SK-N-SH (cell line): ENCODE results near the gene TENT5D. TPM values are rescaled to one million over a fixed set of nuclear protein-coding genes. Genes with fewer than 3 reads are reported as not detected.

Source experiments
- CTCF ChIA-PET: fragments of 300-600, 350-600 bp; formaldehyde crosslinking; extraction: SDS; loops from one replicate; lab custom pipeline; 2021; lab: Yijun Ruan, JAX
- POLR2A ChIA-PET: fragments of 350-600 bp; sonication (Branson Sonifier 250); formaldehyde crosslinking; extraction: SDS; loops from one replicate; lab custom pipeline; 2020; ENCODE audit warnings: antibody characterized with exemption, inconsistent platforms; lab: Yijun Ruan, JAX
- DNase-seq: peaks from one replicate; pipeline ENCODE4 v3.0.0; 2012
- H2AFZ ChIP-seq: fragments of 200-600 bp; sonication (generic); 2 replicates; pipeline ENCODE4 v1.8.1; 2016; ENCODE audit warnings: antibody characterized with exemption, mild to moderate bottlenecking, low read depth
- H3F3A ChIP-seq: fragments of 200-600 bp; sonication (generic); replicated peaks from 2 replicates; pipeline ENCODE3; 2016; ENCODE audit warnings: antibody characterized with exemption, mild to moderate bottlenecking; ENCODE audit not compliant: insufficient read depth
- H3K27ac ChIP-seq, 2 experiments: fragments of 200-500 bp in 1 of 2; fragments of 200-600 bp in 1 of 2; sonication (Bioruptor generic) in 1 of 2; sonication (generic), shearing (Covaris generic) in 1 of 2; 2 replicates each; pipeline versions ENCODE4 v1.5.1 to v1.6.1; 2014 to 2016; ENCODE audit warnings: low read depth in 2 of 2, inconsistent platforms in 1 of 2, low read length in 1 of 2, mild to moderate bottlenecking in 1 of 2, mixed read lengths in 1 of 2
- H3K27me3 ChIP-seq: fragments of 200-600 bp; sonication (generic), shearing (Covaris generic); 2 replicates; pipeline ENCODE4 v1.6.1; 2016; ENCODE audit warnings: mixed run types; ENCODE audit not compliant: insufficient read depth
- H3K36me3 ChIP-seq, 2 experiments: fragments of 200-500 bp in 1 of 2; fragments of 200-600 bp in 1 of 2; sonication (Bioruptor generic) in 1 of 2; sonication (generic) in 1 of 2; replicated peaks in 1 of 2; 2 replicates each; pipeline versions ENCODE3 to v1.5.1; 2014 to 2016; ENCODE audit warnings: low read length in 1 of 2, mild to moderate bottlenecking in 1 of 2; ENCODE audit not compliant: insufficient read depth in 2 of 2, control insufficient read depth in 1 of 2
- H3K4me1 ChIP-seq, 2 experiments: fragments of 200-500 bp in 1 of 2; fragments of 200-600 bp in 1 of 2; sonication (Bioruptor generic) in 1 of 2; sonication (generic), shearing (Covaris generic) in 1 of 2; 2 replicates each; pipeline versions ENCODE4 v1.5.1 to v1.6.1; 2014 to 2016; ENCODE audit warnings: low read depth in 1 of 2, low read length in 1 of 2, mixed run types in 1 of 2; ENCODE audit not compliant: insufficient read depth in 2 of 2, control insufficient read depth in 1 of 2
- H3K4me2 ChIP-seq: fragments of 200-600 bp; sonication (generic), shearing (Covaris generic); 2 replicates; pipeline ENCODE4 v1.6.1; 2017; ENCODE audit warnings: mixed run types
- H3K4me3 ChIP-seq, 2 experiments: fragments of 200-500 bp in 1 of 2; fragments of 200-600 bp in 1 of 2; sonication (Bioruptor generic) in 1 of 2; sonication (generic), shearing (Covaris generic) in 1 of 2; 2 replicates each; pipeline versions ENCODE4 v1.5.1 to v1.8.1; 2014 to 2016; ENCODE audit warnings: low read depth in 2 of 2, inconsistent platforms in 1 of 2, low read length in 1 of 2, mild to moderate bottlenecking in 1 of 2, mixed read lengths in 1 of 2, moderate library complexity in 1 of 2
- H3K79me2 ChIP-seq: fragments of 200-600 bp; sonication (generic); 2 replicates; pipeline ENCODE4 v1.8.1; 2017; ENCODE audit warnings: mild to moderate bottlenecking; ENCODE audit not compliant: insufficient read depth
- H3K9ac ChIP-seq: fragments of 200-600 bp; sonication (generic); 2 replicates; pipeline ENCODE4 v1.6.1; 2017; ENCODE audit warnings: mixed run types
- H3K9me2 ChIP-seq: fragments of 200-600 bp; sonication (generic); 2 replicates; pipeline ENCODE4 v1.6.1; 2017; ENCODE audit warnings: mixed run types
- H3K9me3 ChIP-seq: fragments of 200-600 bp; sonication (generic); 2 replicates; pipeline ENCODE4 v1.6.1; 2017; ENCODE audit warnings: mixed run types, mild to moderate bottlenecking, moderate library complexity
- H4K20me1 ChIP-seq: fragments of 200-600 bp; sonication (generic); 2 replicates; pipeline ENCODE4 v1.6.1; 2017; ENCODE audit warnings: mild to moderate bottlenecking, mixed run types; ENCODE audit not compliant: insufficient read depth
- CHD2 ChIP-seq: fragments of 150-350 bp; IDR thresholded peaks from 2 replicates; pipeline ENCODE4 v1.6.1; 2018; ENCODE audit warnings: low read length; ENCODE audit not compliant: partially characterized antibody
- ELF1 ChIP-seq: IDR thresholded peaks from 2 replicates; pipeline ENCODE4 v1.4.0; 2012
- EP300 ChIP-seq, 2 experiments: IDR thresholded peaks; 2 replicates each; pipeline versions ENCODE4 v1.4.0 to v1.6.1; 2012; ENCODE audit warnings: borderline replicate concordance in 1 of 2, low read depth in 1 of 2, low read length in 1 of 2
- EZH2phosphoT487 ChIP-seq: fragments of 200-600 bp; sonication (generic); IDR thresholded peaks from 2 replicates; pipeline ENCODE4 v1.6.1; 2017; ENCODE audit warnings: low read depth, mixed run types, mild to moderate bottlenecking, antibody characterized with exemption, moderate library complexity, borderline replicate concordance
- FOSL2 ChIP-seq: IDR thresholded peaks from 2 replicates; pipeline ENCODE4 v1.4.0; 2012; ENCODE audit warnings: low read depth, mild to moderate bottlenecking, moderate library complexity, borderline replicate concordance
- FOXJ3 ChIP-seq: sonication (generic); formaldehyde crosslinking; IDR thresholded peaks from 2 replicates; pipeline ENCODE4 v1.5.1; 2020; ENCODE audit warnings: mild to moderate bottlenecking, missing genetic modification reagents
- GATA2 ChIP-seq: sonication (generic); formaldehyde crosslinking; IDR thresholded peaks from 2 replicates; pipeline ENCODE4 v1.5.0; 2020; ENCODE audit warnings: mild to moderate bottlenecking, missing genetic modification reagents
- MEF2A ChIP-seq: IDR thresholded peaks from 2 replicates; pipeline ENCODE4 v1.4.0; 2012; ENCODE audit warnings: low read depth, borderline replicate concordance
- MXI1 ChIP-seq: IDR thresholded peaks from 2 replicates; pipeline ENCODE4 v1.6.1; 2012; ENCODE audit warnings: mild to moderate bottlenecking, low read depth, low read length, improper control_type of control experiment
- POLR2AphosphoS5 ChIP-seq: IDR thresholded peaks from 2 replicates; pipeline ENCODE4 v1.6.1; 2012; ENCODE audit warnings: low read depth, low read length
- RAD21 ChIP-seq: IDR thresholded peaks from 2 replicates; pipeline ENCODE4 v1.6.1; 2012; ENCODE audit warnings: mild to moderate bottlenecking, low read length
- RCOR1 ChIP-seq: fragments of 150-350 bp; IDR thresholded peaks from 2 replicates; pipeline ENCODE4 v1.6.1; 2017; ENCODE audit warnings: antibody characterized with exemption, low read length
- RXRA ChIP-seq: IDR thresholded peaks from 2 replicates; pipeline ENCODE4 v1.4.0; 2012; ENCODE audit warnings: low read depth, mild to moderate bottlenecking, borderline replicate concordance
- SMC3 ChIP-seq: IDR thresholded peaks from 2 replicates; pipeline ENCODE4 v1.6.1; 2012; ENCODE audit warnings: low read depth, low read length, improper control_type of control experiment
- TAF1 ChIP-seq: IDR thresholded peaks from 2 replicates; pipeline ENCODE4 v1.6.1; 2012; ENCODE audit warnings: low read depth, mild to moderate bottlenecking, low read length, moderate library complexity, borderline replicate concordance
- TCF12 ChIP-seq: IDR thresholded peaks from 2 replicates; pipeline ENCODE4 v1.4.0; 2012
- polyA plus RNA-seq, 3 experiments: library from polyadenylated mRNA; depleted of rRNA; stranded (reverse); fragments of >200 nt; gene quantifications; 2 replicates each; pipeline ENCODE4 v1.2.3, GENCODE V29; 2012
- TF ChIP-seq, protein P1 (sequence below): IDR thresholded peaks from 2 replicates; pipeline ENCODE4 v1.6.1; 2012; ENCODE audit warnings: mild to moderate bottlenecking, low read depth, low read length, moderate library complexity
- TF ChIP-seq, protein P2 (sequence below): fragments of 200-600 bp; sonication (generic); IDR thresholded peaks from 2 replicates; pipeline ENCODE4 v1.6.1; 2017; ENCODE audit warnings: antibody characterized with exemption, mild to moderate bottlenecking, moderate library complexity
- TF ChIP-seq, protein P3 (sequence below): IDR thresholded peaks from 2 replicates; pipeline ENCODE4; 2012
- TF ChIP-seq, protein P4 (sequence below): fragments of 150-350 bp; IDR thresholded peaks from 2 replicates; pipeline ENCODE4 v1.6.1; 2016; ENCODE audit warnings: mild to moderate bottlenecking, low read depth, low read length

The TENT5D gene
- polyA plus RNA-seq, 1 of the 3 experiments (the other 2 are of a cell fraction): not detected

DNA sequence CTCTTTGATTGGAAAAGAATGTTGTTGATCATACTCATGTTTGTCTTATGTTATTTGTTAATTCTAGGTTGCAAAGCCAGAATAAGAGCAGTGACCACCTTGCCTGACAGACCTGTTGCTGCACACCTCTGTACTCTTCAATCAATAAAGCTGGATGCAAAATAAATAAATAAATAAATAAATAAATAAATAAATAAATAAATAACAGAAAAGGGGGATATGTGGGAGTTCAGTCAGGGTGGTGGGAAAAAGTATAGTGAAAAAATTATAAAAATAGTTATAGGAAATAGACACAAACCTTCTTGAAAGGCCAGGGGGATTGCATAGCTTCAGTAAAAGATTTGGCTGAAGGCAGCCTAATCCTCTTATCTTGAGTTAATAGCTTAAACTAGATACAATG is 51.3 kb downstream of the TENT5D start:
- H3K27ac ChIP-seq: no peak overlapping the region

More for the DNA sequence above, 51.3 kb downstream of the TENT5D start:
- ChIA-PET POLR2A (no interaction called here), CTCF (no interaction called here)
- Histone ChIP-seq H3K4me3 (no peak overlapping the region), H3K9me2 (no peaks in the 10 kb centered on the region), H3K9ac (no peak overlapping the region), H3K27me3 (no peaks in the 10 kb centered on the region), H4K20me1 (no peaks in the 10 kb centered on the region), H3K4me2 (no peak overlapping the region), H3K36me3 (no peaks in the 10 kb centered on the region), H3K79me2 (no peaks in the 10 kb centered on the region), H3K9me3 (no peaks in the 10 kb centered on the region), H2AFZ (no peak overlapping the region), H3F3A (no peaks in the 10 kb centered on the region), H3K4me1 (no peaks in the 10 kb centered on the region)
- DNase-seq: no peak
- TF ChIP-seq, protein P1, sequence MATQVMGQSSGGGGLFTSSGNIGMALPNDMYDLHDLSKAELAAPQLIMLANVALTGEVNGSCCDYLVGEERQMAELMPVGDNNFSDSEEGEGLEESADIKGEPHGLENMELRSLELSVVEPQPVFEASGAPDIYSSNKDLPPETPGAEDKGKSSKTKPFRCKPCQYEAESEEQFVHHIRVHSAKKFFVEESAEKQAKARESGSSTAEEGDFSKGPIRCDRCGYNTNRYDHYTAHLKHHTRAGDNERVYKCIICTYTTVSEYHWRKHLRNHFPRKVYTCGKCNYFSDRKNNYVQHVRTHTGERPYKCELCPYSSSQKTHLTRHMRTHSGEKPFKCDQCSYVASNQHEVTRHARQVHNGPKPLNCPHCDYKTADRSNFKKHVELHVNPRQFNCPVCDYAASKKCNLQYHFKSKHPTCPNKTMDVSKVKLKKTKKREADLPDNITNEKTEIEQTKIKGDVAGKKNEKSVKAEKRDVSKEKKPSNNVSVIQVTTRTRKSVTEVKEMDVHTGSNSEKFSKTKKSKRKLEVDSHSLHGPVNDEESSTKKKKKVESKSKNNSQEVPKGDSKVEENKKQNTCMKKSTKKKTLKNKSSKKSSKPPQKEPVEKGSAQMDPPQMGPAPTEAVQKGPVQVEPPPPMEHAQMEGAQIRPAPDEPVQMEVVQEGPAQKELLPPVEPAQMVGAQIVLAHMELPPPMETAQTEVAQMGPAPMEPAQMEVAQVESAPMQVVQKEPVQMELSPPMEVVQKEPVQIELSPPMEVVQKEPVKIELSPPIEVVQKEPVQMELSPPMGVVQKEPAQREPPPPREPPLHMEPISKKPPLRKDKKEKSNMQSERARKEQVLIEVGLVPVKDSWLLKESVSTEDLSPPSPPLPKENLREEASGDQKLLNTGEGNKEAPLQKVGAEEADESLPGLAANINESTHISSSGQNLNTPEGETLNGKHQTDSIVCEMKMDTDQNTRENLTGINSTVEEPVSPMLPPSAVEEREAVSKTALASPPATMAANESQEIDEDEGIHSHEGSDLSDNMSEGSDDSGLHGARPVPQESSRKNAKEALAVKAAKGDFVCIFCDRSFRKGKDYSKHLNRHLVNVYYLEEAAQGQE: no peak
- no peak for TF ChIP-seq TAF1
- TF ChIP-seq ELF1: no peak
- TF ChIP-seq SMC3: no peak
- TF ChIP-seq, protein P2, sequence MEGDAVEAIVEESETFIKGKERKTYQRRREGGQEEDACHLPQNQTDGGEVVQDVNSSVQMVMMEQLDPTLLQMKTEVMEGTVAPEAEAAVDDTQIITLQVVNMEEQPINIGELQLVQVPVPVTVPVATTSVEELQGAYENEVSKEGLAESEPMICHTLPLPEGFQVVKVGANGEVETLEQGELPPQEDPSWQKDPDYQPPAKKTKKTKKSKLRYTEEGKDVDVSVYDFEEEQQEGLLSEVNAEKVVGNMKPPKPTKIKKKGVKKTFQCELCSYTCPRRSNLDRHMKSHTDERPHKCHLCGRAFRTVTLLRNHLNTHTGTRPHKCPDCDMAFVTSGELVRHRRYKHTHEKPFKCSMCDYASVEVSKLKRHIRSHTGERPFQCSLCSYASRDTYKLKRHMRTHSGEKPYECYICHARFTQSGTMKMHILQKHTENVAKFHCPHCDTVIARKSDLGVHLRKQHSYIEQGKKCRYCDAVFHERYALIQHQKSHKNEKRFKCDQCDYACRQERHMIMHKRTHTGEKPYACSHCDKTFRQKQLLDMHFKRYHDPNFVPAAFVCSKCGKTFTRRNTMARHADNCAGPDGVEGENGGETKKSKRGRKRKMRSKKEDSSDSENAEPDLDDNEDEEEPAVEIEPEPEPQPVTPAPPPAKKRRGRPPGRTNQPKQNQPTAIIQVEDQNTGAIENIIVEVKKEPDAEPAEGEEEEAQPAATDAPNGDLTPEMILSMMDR: no peak
- TF ChIP-seq FOSL2: no peak
- no peak for TF ChIP-seq EZH2phosphoT487
- no peak for TF ChIP-seq GATA2 (CRISPR knock-in tag)
- TF ChIP-seq, protein P3, sequence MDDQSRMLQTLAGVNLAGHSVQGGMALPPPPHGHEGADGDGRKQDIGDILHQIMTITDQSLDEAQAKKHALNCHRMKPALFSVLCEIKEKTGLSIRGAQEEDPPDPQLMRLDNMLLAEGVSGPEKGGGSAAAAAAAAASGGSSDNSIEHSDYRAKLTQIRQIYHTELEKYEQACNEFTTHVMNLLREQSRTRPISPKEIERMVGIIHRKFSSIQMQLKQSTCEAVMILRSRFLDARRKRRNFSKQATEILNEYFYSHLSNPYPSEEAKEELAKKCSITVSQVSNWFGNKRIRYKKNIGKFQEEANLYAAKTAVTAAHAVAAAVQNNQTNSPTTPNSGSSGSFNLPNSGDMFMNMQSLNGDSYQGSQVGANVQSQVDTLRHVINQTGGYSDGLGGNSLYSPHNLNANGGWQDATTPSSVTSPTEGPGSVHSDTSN: no peak
- TF ChIP-seq MEF2A: no peak
- TF ChIP-seq EP300 (IDR thresholded peaks at IDR 0.05; ENCODE audit: borderline replicate concordance in 1 of 2, low read depth in 1 of 2, low read length in 1 of 2): no peak
- TF ChIP-seq CHD2: no peak
- TF ChIP-seq RCOR1: no peak
- TF ChIP-seq POLR2AphosphoS5: no peak
- TF ChIP-seq, protein P4, sequence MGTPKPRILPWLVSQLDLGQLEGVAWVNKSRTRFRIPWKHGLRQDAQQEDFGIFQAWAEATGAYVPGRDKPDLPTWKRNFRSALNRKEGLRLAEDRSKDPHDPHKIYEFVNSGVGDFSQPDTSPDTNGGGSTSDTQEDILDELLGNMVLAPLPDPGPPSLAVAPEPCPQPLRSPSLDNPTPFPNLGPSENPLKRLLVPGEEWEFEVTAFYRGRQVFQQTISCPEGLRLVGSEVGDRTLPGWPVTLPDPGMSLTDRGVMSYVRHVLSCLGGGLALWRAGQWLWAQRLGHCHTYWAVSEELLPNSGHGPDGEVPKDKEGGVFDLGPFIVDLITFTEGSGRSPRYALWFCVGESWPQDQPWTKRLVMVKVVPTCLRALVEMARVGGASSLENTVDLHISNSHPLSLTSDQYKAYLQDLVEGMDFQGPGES: no peak
- no peak for TF ChIP-seq FOXJ3 (CRISPR knock-in tag)
- no peak for TF ChIP-seq RXRA
- TF ChIP-seq RAD21: no peak
- TF ChIP-seq MXI1: no peak
- TF ChIP-seq TCF12: no peak
